Body of pancreas (tissue), 4 donors: ENCODE results near the gene ANKRD66.

Experiments used
- POLR2A ChIP-seq, 3 donors: fragments of 450-650 bp; IDR thresholded peaks; one replicate each; pipeline ENCODE4 v1.6.1; 2016; ENCODE audit warnings: antibody characterized with exemption in 3 of 3, mild to moderate bottlenecking in 2 of 3
- TF ChIP-seq, protein P1 (sequence below), 7 experiments: fragments of 450-650 bp in 4 of 7; fragments of 200-600 bp in 3 of 7; sonication (generic) in 3 of 7; IDR thresholded peaks; one replicate each; pipeline ENCODE4 v1.5.1; 2016 to 2019; ENCODE audit warnings: antibody characterized with exemption in 7 of 7

DNA sequence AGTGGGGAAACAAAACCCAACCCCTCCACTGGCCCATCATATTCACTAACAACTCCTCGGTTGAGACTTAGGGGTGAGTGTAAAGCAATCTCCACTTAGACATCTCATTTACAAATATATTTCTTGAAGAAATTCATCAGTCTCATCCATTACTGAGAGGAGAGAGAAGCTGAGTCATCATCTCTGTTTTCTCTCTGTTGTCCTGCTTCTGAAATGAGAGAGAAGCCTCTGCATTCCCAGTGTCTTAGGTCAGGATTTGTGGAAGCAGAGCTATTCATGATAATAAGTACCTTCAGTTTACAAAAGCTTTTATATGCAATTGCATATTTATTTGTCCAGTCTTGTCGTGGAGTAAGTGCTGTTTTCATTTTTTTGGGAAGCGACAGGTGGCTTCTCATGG, 47.3 kb downstream of the ANKRD66 start:
- TF ChIP-seq, protein P1, sequence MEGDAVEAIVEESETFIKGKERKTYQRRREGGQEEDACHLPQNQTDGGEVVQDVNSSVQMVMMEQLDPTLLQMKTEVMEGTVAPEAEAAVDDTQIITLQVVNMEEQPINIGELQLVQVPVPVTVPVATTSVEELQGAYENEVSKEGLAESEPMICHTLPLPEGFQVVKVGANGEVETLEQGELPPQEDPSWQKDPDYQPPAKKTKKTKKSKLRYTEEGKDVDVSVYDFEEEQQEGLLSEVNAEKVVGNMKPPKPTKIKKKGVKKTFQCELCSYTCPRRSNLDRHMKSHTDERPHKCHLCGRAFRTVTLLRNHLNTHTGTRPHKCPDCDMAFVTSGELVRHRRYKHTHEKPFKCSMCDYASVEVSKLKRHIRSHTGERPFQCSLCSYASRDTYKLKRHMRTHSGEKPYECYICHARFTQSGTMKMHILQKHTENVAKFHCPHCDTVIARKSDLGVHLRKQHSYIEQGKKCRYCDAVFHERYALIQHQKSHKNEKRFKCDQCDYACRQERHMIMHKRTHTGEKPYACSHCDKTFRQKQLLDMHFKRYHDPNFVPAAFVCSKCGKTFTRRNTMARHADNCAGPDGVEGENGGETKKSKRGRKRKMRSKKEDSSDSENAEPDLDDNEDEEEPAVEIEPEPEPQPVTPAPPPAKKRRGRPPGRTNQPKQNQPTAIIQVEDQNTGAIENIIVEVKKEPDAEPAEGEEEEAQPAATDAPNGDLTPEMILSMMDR (IDR thresholded peaks at IDR 0.05): no peak
- no peak for TF ChIP-seq POLR2A (IDR thresholded peaks at IDR 0.05)
